Activated CD8-positive, alpha-beta T cell treated with anti-CD3 and anti-CD28 coated beads for 36 hours (primary cell): ENCODE results near the gene SLC44A4. TPM values are rescaled to one million over a fixed set of nuclear protein-coding genes. Genes with fewer than 3 reads are reported as not detected.

Experiments
- ATAC-seq: fragments of 200-7000 bp; cut with Tn5 transposase; one replicate; pipeline ENCODE4 v1.10.0; 2021; ENCODE audit warnings: mild to moderate bottlenecking, moderate library complexity
- CTCF ChIA-PET: fragments of 350-600 bp; sonication (Branson Sonifier 250); formaldehyde crosslinking; loops from one replicate; lab custom pipeline; 2021; ENCODE audit warnings: antibody characterized with exemption; lab: Charles Lee
- POLR2A ChIA-PET: fragments of 350-600 bp; sonication (Branson Sonifier 250); formaldehyde crosslinking; loops from one replicate; lab custom pipeline; 2021; ENCODE audit warnings: antibody characterized with exemption; lab: Charles Lee
- DNase-seq: peaks from one replicate; pipeline ENCODE4 v3.0.0-alpha.2; 2020
- H3K27ac Mint-ChIP-seq: one replicate; pipeline ENCODE4 v1.8.0; 2021; ENCODE audit warnings: mild to moderate bottlenecking, mixed read lengths
- H3K27me3 Mint-ChIP-seq: one replicate; pipeline ENCODE4 v1.8.0; 2021; ENCODE audit warnings: mixed read lengths
- H3K36me3 Mint-ChIP-seq: one replicate; pipeline ENCODE4 v1.8.0; 2021; ENCODE audit warnings: low read depth, mixed read lengths
- H3K4me1 Mint-ChIP-seq: one replicate; pipeline ENCODE4 v1.8.0; 2021; ENCODE audit warnings: low read depth, mixed read lengths
- H3K4me3 Mint-ChIP-seq: one replicate; pipeline ENCODE4 v1.8.0; 2021; ENCODE audit warnings: mild to moderate bottlenecking, moderate library complexity, mixed read lengths
- H3K9me3 Mint-ChIP-seq: one replicate; pipeline ENCODE4 v1.8.0; 2021; ENCODE audit warnings: mixed read lengths
- CTCF ChIP-seq: fragments of 200-600 bp; IDR thresholded peaks from one replicate; pipeline ENCODE4 v1.8.0; 2022; ENCODE audit warnings: antibody characterized with exemption, mild to moderate bottlenecking
- intact Hi-C: fragments of 100-400 bp; cut with micrococcal nuclease; formaldehyde crosslinking; loops from one replicate; pipeline ENCODE4 v1.10.0; 2022
- total RNA-seq, 2 experiments: library from RNA; stranded (reverse); gene quantifications; one replicate each; pipeline ENCODE4 v1.2.3, GENCODE V29; 2021

Gene SLC44A4
- total RNA-seq, 2 experiments from 2014 or later, result not detected

DNA sequence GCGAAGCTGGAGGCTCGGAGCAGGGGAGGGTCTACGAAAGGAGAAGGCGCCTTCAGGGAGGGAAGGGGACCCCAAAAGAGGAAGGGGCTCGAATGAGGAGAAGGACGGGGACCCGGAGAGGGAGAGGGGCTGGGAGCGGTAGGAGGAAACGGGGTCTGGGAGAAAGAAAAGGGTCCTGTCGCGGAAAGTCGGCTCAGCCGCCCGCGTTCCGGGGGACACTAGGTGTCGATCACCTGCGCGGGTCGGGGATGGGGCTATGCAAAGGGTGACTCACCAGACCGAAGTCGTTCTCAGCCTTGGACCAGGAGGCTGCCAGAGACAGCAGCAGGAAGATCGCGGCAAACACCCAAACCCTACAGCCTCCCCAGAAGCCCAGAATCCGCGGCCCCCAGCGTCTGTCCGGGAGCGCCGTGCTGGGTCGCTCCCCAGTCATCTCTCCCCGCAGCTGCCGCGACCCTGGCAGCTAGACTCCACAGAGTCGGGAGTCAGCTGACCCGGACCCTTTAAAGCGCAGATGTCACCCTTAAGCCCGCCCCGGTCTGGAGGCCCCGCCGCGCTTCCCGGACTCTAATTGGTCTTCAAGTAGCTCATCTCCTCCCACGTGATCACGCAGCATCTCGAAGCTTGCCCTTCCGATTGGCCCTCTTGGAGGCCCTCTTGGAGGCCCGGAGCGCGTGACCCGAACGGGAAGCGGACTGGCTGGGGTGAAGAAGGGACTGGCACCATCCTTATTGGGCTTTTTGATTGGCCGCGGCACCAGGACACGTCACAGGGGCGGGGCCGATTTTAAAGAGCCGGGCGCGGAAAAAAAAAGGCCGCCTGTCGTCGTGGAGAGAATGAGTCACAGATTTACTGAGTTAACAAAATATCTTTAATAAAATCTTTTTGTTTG lies 16.2 kb downstream of the SLC44A4 start, which contains the start of gene NEU1:
Gene NEU1 (minus strand): TSS at position 478 of the 892 bp plus-strand sequence. CDS start 45 bp downstream, at position 433.
- ATAC-seq, result peak; percentile 96
- CTCF ChIA-PET, result interaction anchor here (1.2 to 2.0 kb wide), 7 partner anchors 18 to 93 kb away, joined by 3 to 14 read pairs (median 5); partner anchors contain the start of gene EHMT2
- POLR2A ChIA-PET, result interaction anchor here (0.6 to 4.4 kb wide), 10 partner anchors 12 to 966 kb away, joined by 3 to 42 read pairs (median 4); partner anchors contain the start of genes GPANK1 and HSPA1B
- Mint-ChIP-seq H3K27me3 (no peaks in the 10 kb centered on the region), H3K4me3 (peak within 1 kb of the TSS; percentile 84), H3K9me3 (no peaks in the 10 kb centered on the region), H3K4me1 (peaks cover 20% of the 10 kb centered on the region), H3K36me3 (peaks cover 4% of the 10 kb centered on the region), H3K27ac (peak within 1 kb of the TSS; percentile 90)
- DNase-seq, result peak; percentile 100
- intact Hi-C loops, result no loop called here
- no peak for TF ChIP-seq CTCF

DNA sequence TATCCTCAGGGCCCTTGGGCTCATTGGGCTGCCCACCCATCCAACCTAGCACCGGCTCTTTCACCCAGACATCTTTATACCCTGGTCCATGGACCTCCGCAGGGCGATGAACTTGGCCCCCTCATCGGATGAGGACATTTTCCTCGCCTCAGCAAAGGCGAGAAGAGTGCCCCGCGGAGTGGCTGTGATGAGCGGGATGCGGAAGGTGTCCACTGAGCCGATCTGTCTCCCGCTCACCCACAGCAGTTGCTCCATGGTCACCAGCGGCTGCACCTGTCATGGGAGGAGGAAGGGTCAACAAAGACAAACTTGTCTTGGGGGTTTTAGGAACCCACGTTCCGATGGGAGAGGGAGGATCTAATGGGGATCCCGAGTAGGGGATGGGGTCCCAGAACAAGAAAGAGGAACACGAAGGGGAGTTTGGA lies 16.9 kb downstream of the SLC44A4 start:
- POLR2A ChIA-PET, result interaction anchor here (1.1 kb wide), 1 partner anchor 208 kb away, joined by 4 read pairs; no protein-coding TSS in a partner anchor

DNA sequence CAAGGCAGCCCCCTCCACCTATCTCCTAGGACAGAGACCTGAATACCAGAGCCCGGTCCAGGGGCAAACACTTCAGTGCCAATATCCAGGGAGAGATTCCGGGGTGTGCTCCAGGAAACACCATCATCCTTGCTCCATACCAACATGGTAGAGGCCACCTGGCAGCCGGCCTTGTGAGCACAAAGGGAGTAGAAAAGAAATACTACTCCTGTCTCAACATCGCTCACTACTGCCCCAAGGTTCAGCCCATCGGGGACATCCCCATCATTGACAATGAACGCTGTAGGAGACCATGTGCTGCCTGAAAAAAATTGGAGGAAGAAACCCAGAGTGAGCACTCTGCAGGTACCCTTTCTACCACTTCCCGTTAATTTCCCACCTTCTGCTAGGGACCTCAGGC lies 17.6 kb downstream of the SLC44A4 start:
- Mint-ChIP-seq H3K9me3 (no peaks in the 10 kb centered on the region), H3K27ac (no peak overlapping the region), H3K36me3 (peaks cover 4% of the 10 kb centered on the region), H3K4me3 (peak overlapping the region; percentile 84), H3K27me3 (no peaks in the 10 kb centered on the region), H3K4me1 (peaks cover 20% of the 10 kb centered on the region)
- TF ChIP-seq CTCF, result no peak
- ChIA-PET POLR2A (no interaction called here), CTCF (no interaction called here)
- no peak for DNase-seq
- ATAC-seq, result no peak
- intact Hi-C loops, result loop anchor here (2.0 kb wide), 1 partner anchor 22 kb away; no protein-coding TSS in a partner anchor

More for the DNA sequence above, 16.9 kb downstream of the SLC44A4 start:
- H3K27ac Mint-ChIP-seq, result peak overlapping the region; percentile 90
- H3K36me3 Mint-ChIP-seq, result peaks cover 4% of the 10 kb centered on the region
- DNase-seq (no peak), ATAC-seq (no peak)
- H3K4me3 Mint-ChIP-seq, result peak overlapping the region; percentile 84
- H3K27me3 Mint-ChIP-seq, result no peaks in the 10 kb centered on the region
- intact Hi-C loops, result loop anchor here (2.0 kb wide), 1 partner anchor 23 kb away; no protein-coding TSS in a partner anchor
- no peaks in the 10 kb centered on the region for H3K9me3 Mint-ChIP-seq
- peaks cover 20% of the 10 kb centered on the region for H3K4me1 Mint-ChIP-seq
- no peak for TF ChIP-seq CTCF
- CTCF ChIA-PET, result interaction anchor here (1.4 to 2.0 kb wide), 2 partner anchors 27 to 61 kb away, joined by 5 to 14 read pairs; no protein-coding TSS in a partner anchor

DNA sequence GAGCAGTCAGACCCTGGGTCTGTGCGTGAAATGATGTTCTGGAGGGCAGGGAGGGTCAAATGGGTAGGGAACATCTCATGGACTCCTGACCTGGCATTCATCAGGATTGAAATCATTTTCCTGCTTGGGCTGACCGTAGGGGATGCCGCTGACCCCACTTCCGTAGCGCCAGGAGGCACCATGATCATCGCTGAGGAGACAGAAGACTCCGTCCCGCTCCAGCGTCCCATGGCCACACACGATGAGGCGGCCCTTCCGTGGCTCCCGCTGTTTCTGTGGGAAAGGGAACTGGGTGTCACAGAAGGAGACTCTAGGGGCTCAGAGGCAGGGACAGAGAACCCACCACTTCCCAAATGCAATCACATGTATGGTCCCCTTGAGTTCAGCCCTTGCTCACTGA lies 18.4 kb downstream of the SLC44A4 start:
- TF ChIP-seq CTCF, result no peak
- ChIA-PET CTCF (interaction anchor here (0.7 to 1.3 kb wide), 4 partner anchors 30 to 162 kb away, joined by 3 to 4 read pairs (median 3); partner anchors contain the start of gene SKIC2), POLR2A (interaction anchor here (0.9 kb wide), 1 partner anchor 10 kb away, joined by 3 read pairs; no protein-coding TSS in a partner anchor)
- Mint-ChIP-seq H3K36me3 (peaks cover 4% of the 10 kb centered on the region), H3K4me3 (no peak overlapping the region), H3K27me3 (no peaks in the 10 kb centered on the region), H3K27ac (no peak overlapping the region), H3K9me3 (no peaks in the 10 kb centered on the region), H3K4me1 (peaks cover 20% of the 10 kb centered on the region)
- no peak for DNase-seq
- ATAC-seq, result no peak
- intact Hi-C loops, result loop anchor here (2.0 kb wide), 1 partner anchor 22 kb away; no protein-coding TSS in a partner anchor
